Ascending aorta (tissue), 2 donors: ENCODE results near the gene KRT36. TPM values are rescaled to one million over a fixed set of nuclear protein-coding genes. Genes with fewer than 3 reads are reported as not detected.

Source experiments
- DNase-seq, 2 donors: peaks; one replicate each; pipeline ENCODE4 v3.0.0-alpha.2; 2019; ENCODE audit warnings: low spot score in 2 of 2
- H3K27ac ChIP-seq, 2 donors: fragments of 200-600 bp; sonication (generic); one replicate each; pipeline ENCODE4 v1.5.1; 2016 to 2017; ENCODE audit warnings: mild to moderate bottlenecking in 1 of 2
- H3K27me3 ChIP-seq: fragments of 200-600 bp; sonication (generic); one replicate; pipeline ENCODE4 v1.5.1; 2017
- H3K36me3 ChIP-seq, 2 donors: fragments of 200-600 bp; sonication (generic); one replicate each; pipeline ENCODE4 v1.5.1; 2016
- H3K4me1 ChIP-seq, 2 donors: fragments of 200-600 bp; sonication (generic); one replicate each; pipeline ENCODE4 v1.5.1; 2016 to 2017; ENCODE audit warnings: mild to moderate bottlenecking in 1 of 2
- H3K4me3 ChIP-seq, 2 donors: fragments of 200-600 bp; sonication (generic); one replicate each; pipeline ENCODE4 v1.5.1; 2016 to 2017; ENCODE audit warnings: mild to moderate bottlenecking in 1 of 2
- H3K9me3 ChIP-seq, 2 donors: fragments of 200-600 bp; sonication (generic); one replicate each; pipeline ENCODE4 v1.5.1; 2016
- CTCF ChIP-seq, 3 experiments: fragments of 200-600 bp in 2 of 3; fragments of 450-650 bp in 1 of 3; sonication (generic) in 2 of 3; IDR thresholded peaks; one replicate each; pipeline ENCODE4 v1.5.1; 2016 to 2019; ENCODE audit warnings: antibody characterized with exemption in 3 of 3, mild to moderate bottlenecking in 1 of 3, moderate library complexity in 1 of 3
- intact Hi-C: fragments of 100-400 bp; cut with DNase I; formaldehyde crosslinking; loops from one replicate; pipeline ENCODE4 v1.15.1; 2023
- total RNA-seq: library from RNA; depleted of rRNA; stranded (reverse); fragments of >200 nt; gene quantifications from one replicate; pipeline ENCODE4 v1.1.0, GENCODE V29; 2016

Gene KRT36
- total RNA-seq, 1 donor from 2014 or later: not detected

- intact Hi-C loops: no loop called here
Observed at GRCh38 chr17:41440531-41441033, 49.1 kb downstream of the KRT36 start, which contains the start of gene KRT38. Gene KRT38, minus strand, starts transcription at chr17:41440983. Its CDS starts 62 bp downstream, at chr17:41440921.

GRCh38 chr17:41439375-41439774 lies 50.3 kb downstream of the KRT36 start:
- no peaks in the 10 kb centered on the region for H3K4me1 ChIP-seq
- no peak for TF ChIP-seq CTCF (IDR thresholded peaks at IDR 0.05)
- H3K4me3 ChIP-seq: no peak overlapping the region
- DNase-seq: no peak
- H3K27ac ChIP-seq: no peak overlapping the region
- no peaks in the 10 kb centered on the region for H3K27me3 ChIP-seq
- H3K9me3 ChIP-seq: no peaks in the 10 kb centered on the region
- intact Hi-C loops: loop anchor here (5.0 kb wide), 1 partner anchor 542 kb away; no protein-coding TSS in a partner anchor
- no peaks in the 10 kb centered on the region for H3K36me3 ChIP-seq

More at GRCh38 chr17:41440531-41441033, 49.1 kb downstream of the KRT36 start, which contains the start of gene KRT38:
- no peak for DNase-seq
- no peak for TF ChIP-seq CTCF (IDR thresholded peaks at IDR 0.05)
- Histone ChIP-seq H3K4me3 (no peak within 1 kb of the TSS), H3K9me3 (no peaks in the 10 kb centered on the region), H3K36me3 (no peaks in the 10 kb centered on the region), H3K27me3 (no peaks in the 10 kb centered on the region), H3K27ac (no peak within 1 kb of the TSS), H3K4me1 (no peaks in the 10 kb centered on the region)

DNA sequence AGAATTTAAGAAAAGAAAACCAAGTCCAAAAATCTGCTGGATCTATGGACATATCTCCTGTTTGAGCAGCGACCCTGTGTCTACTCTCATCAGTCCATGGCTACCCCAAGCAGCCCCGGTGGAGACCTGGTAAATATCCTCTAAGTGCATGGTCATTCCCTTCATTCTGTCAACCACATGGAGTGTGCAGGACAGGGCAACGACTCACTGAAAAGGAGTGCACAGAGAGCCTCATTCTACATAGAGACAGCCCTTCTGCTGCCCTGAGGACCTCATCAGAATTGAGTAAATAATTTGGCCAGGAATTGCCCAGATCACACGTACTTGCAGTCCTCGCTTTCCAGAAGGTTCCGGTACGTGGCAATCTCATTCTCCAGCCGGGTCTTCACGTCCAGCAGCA lies 51.9 kb downstream of the KRT36 start:
- Histone ChIP-seq H3K36me3 (no peaks in the 10 kb centered on the region), H3K27ac (no peak overlapping the region), H3K27me3 (no peaks in the 10 kb centered on the region), H3K4me1 (no peaks in the 10 kb centered on the region), H3K9me3 (no peaks in the 10 kb centered on the region), H3K4me3 (no peak overlapping the region)
- no peak for DNase-seq
- no peak for TF ChIP-seq CTCF (IDR thresholded peaks at IDR 0.05)
- intact Hi-C loops: loop anchor here (5.0 kb wide), 1 partner anchor 540 kb away; no protein-coding TSS in a partner anchor

GRCh38 chr17:41437254-41437653 lies 52.5 kb downstream of the KRT36 start:
- Histone ChIP-seq H3K9me3 (no peaks in the 10 kb centered on the region), H3K27ac (no peak overlapping the region), H3K4me1 (no peaks in the 10 kb centered on the region), H3K36me3 (no peaks in the 10 kb centered on the region), H3K27me3 (no peaks in the 10 kb centered on the region), H3K4me3 (no peak overlapping the region)
- intact Hi-C loops: loop anchor here (5.0 kb wide), 1 partner anchor 540 kb away; no protein-coding TSS in a partner anchor
- TF ChIP-seq CTCF (IDR thresholded peaks at IDR 0.05): no peak
- no peak for DNase-seq

Other genes with a start within 250 kb of the KRT36 start
- not detected for gene KRTAP9-4, start 240.2 kb downstream of the KRT36 start, total RNA-seq
- gene KRTAP9-9, start 234.5 kb downstream of the KRT36 start, total RNA-seq: not detected
- not detected for gene KRTAP9-6, start 224.5 kb downstream of the KRT36 start, total RNA-seq
- gene KRTAP9-7, start 214.2 kb downstream of the KRT36 start, total RNA-seq: not detected
- not detected for gene KRTAP29-1, start 187.1 kb downstream of the KRT36 start, total RNA-seq
- not detected for gene KRTAP16-1, start 180.6 kb downstream of the KRT36 start, total RNA-seq
- not detected for gene KRTAP17-1, start 174.2 kb downstream of the KRT36 start, total RNA-seq
- not detected for gene KRT33A, start 139.1 kb downstream of the KRT36 start, total RNA-seq
- not detected for gene KRT33B, start 120.1 kb downstream of the KRT36 start, total RNA-seq
- not detected for gene KRT34, start 107.6 kb downstream of the KRT36 start, total RNA-seq
- not detected for gene KRT31, start 92.3 kb downstream of the KRT36 start, total RNA-seq
- gene KRT37, start 65.3 kb downstream of the KRT36 start, total RNA-seq: not detected
- not detected for gene KRT38, start 48.9 kb downstream of the KRT36 start, total RNA-seq
- not detected for gene KRT32, start 22.5 kb downstream of the KRT36 start, total RNA-seq
- not detected for gene KRT35, start 8.8 kb downstream of the KRT36 start, total RNA-seq
- 1.9 TPM for gene KRT13, start 15.7 kb upstream of the KRT36 start, total RNA-seq
- gene KRT15, start 29.0 kb upstream of the KRT36 start, total RNA-seq: 0.32 TPM
- gene KRT19, start 38.4 kb upstream of the KRT36 start, total RNA-seq: 1.4 TPM
- gene KRT9, start 82.1 kb upstream of the KRT36 start, total RNA-seq: not detected
- 10.3 TPM for gene KRT14, start 97.0 kb upstream of the KRT36 start, total RNA-seq
- 31.9 TPM for gene KRT16, start 122.9 kb upstream of the KRT36 start, total RNA-seq
- gene KRT17, start 134.7 kb upstream of the KRT36 start, total RNA-seq: 14.8 TPM
- 102 TPM for gene EIF1, start 199.0 kb upstream of the KRT36 start, total RNA-seq
- gene GAST, start 222.4 kb upstream of the KRT36 start, total RNA-seq: not detected
- gene HAP1, start 244.7 kb upstream of the KRT36 start, total RNA-seq: not detected